OCI-LY1 (cell line): ENCODE data around the gene C16orf87.

Experiments used
- CTCF ChIP-seq: fragments of 200-600 bp; sonication (generic), shearing (Covaris generic); IDR thresholded peaks from 2 replicates; pipeline ENCODE4 v1.5.1; 2017; ENCODE audit warnings: mild to moderate bottlenecking, antibody characterized with exemption, low read length, moderate library complexity, mixed read lengths
- EZH2 ChIP-seq: fragments of 200-600 bp; sonication (generic), shearing (Covaris generic); IDR thresholded peaks from 2 replicates; pipeline ENCODE4 v1.8.0; 2017; ENCODE audit warnings: borderline replicate concordance, mixed run types, mild to moderate bottlenecking, antibody characterized with exemption, low read length, moderate library complexity, mixed read lengths

- TF ChIP-seq CTCF (no peak), EZH2 (no peak)
Observed at GRCh38 chr16:46875243-46875642, 44.3 kb upstream of the C16orf87 start.
